Naive B cell (primary cell): ENCODE data around the gene TMEM18. TPM values are rescaled to one million over a fixed set of nuclear protein-coding genes. Genes with fewer than 3 reads are reported as not detected.
"Not testable (repeated sequence)": the region's sequence is repeated elsewhere in the genome, so short reads cannot be mapped to it uniquely, and the experiment has no call there.

Experiments
- ATAC-seq, 2 donors: fragments of 150-1000 bp; cut with Tn5 transposase; 2 replicates each; pipeline ENCODE4 v1.10.0; 2021; ENCODE audit warnings: low read depth in 2 of 2, mild to moderate bottlenecking in 2 of 2, moderate library complexity in 2 of 2
- DNase-seq: peaks from one replicate; pipeline ENCODE4 v3.0.0; 2022
- H3K27ac Mint-ChIP-seq, 6 donors: one replicate each; pipeline ENCODE4 v1.8.0; 2020 to 2022; ENCODE audit warnings: mild to moderate bottlenecking in 6 of 6, mixed read lengths in 6 of 6, moderate library complexity in 5 of 6, inconsistent platforms in 2 of 6
- H3K27me3 Mint-ChIP-seq, 3 donors: one replicate each; pipeline ENCODE4 v1.8.0; 2021 to 2022; ENCODE audit warnings: mixed read lengths in 3 of 3, mild to moderate bottlenecking in 1 of 3
- H3K36me3 Mint-ChIP-seq, 2 donors: one replicate each; pipeline ENCODE4 v1.8.0; 2020 to 2022; ENCODE audit warnings: mixed read lengths in 2 of 2, inconsistent platforms in 1 of 2, mild to moderate bottlenecking in 1 of 2
- H3K4me1 Mint-ChIP-seq, 3 donors: one replicate each; pipeline ENCODE4 v1.8.0; 2020 to 2022; ENCODE audit warnings: mixed read lengths in 3 of 3, inconsistent platforms in 1 of 3, mild to moderate bottlenecking in 1 of 3, moderate library complexity in 1 of 3
- H3K4me3 Mint-ChIP-seq, 8 donors: one replicate each; pipeline ENCODE4 v1.8.0; 2020 to 2022; ENCODE audit warnings: mild to moderate bottlenecking in 8 of 8, mixed read lengths in 8 of 8, moderate library complexity in 8 of 8, inconsistent platforms in 2 of 8
- H3K9me3 Mint-ChIP-seq, 7 donors: one replicate each; pipeline ENCODE4 v1.8.0; 2020 to 2022; ENCODE audit warnings: mixed read lengths in 7 of 7, mild to moderate bottlenecking in 5 of 7, inconsistent platforms in 2 of 7, moderate library complexity in 1 of 7
- polyA plus RNA-seq, 6 donors: library from polyadenylated mRNA; unstranded; fragments of 300-500 nt; fragmentation: Illumina TruSeq; gene quantifications; one replicate each; pipeline ENCODE4 v1.2.3, GENCODE V29; 2021; ENCODE audit warnings: low read depth in 6 of 6

The TMEM18 gene
- polyA plus RNA-seq, 6 donors from 2014 or later, result 22.2 to 40.5 (median 25.3) TPM

DNA sequence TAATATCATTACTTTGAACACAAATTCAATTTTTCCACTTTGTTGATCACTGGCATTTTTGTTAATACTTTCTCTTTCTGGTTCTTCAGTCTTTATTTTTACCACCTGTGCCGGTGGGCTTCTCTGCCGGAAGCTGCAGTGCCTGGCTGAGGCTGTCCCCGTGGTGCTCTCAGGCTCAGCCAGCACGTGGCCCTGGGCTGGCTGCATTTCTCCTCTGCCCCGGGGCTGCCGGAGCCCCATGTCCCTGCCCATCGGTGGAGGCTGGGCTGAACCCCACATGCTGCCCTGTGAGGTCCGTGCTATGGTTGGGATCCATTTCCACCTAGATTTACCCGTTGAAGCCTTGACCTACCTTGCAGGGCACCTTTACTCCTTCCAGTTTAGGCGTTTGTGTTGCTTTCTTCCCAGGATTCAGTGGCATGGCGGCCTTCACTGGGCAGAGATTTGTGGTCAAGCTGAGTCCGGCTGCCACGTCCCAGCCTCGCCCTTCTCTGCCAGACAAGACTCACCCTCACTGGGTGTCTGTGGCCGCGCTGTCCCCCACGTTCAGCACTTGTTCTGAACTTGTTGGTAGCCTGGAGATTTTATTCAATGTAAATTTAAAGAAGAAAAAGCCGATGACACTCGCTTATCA, 12.8 kb upstream of the TMEM18 start:
- Mint-ChIP-seq H3K27me3 (no peaks in the 10 kb centered on the region), H3K4me3 (peak overlapping the region in 4 of 8 donors; percentile 15 to 82 (median 27)), H3K9me3 (peaks cover 0 to 19% (median 17%) of the 10 kb centered on the region in 7 donors), H3K4me1 (peaks cover 10 to 15% (median 12%) of the 10 kb centered on the region in 3 donors), H3K36me3 (peaks cover 5 to 24% of the 10 kb centered on the region in 2 donors), H3K27ac (peak overlapping the region in 3 of 6 donors; percentile 26 to 47 (median 42))
- ATAC-seq (peak; percentile 96), DNase-seq (peak; percentile 41)

DNA sequence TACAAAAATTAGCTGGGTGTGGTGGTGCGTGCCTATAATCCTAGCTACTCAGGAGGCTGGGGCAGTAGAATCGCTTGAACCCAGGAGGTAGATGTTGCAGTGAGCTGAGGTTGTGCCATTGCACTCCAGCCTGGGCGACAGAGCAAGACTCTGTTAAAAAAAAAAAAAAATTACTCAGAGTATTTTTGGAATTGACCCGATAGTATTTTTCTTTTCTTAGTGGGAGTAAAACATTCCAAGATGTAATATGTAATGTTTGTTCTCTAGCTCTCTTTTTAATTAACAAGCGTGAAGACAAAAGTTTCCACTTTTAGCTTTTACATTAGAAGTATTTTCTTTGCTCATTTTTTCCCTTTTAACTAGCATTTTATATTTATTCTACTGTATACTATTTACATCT, 12.0 kb upstream of the TMEM18 start:
- no peaks in the 10 kb centered on the region for H3K27me3 Mint-ChIP-seq
- H3K4me3 Mint-ChIP-seq, result peak overlapping the region in 1 of 8 donors; percentile 66

DNA sequence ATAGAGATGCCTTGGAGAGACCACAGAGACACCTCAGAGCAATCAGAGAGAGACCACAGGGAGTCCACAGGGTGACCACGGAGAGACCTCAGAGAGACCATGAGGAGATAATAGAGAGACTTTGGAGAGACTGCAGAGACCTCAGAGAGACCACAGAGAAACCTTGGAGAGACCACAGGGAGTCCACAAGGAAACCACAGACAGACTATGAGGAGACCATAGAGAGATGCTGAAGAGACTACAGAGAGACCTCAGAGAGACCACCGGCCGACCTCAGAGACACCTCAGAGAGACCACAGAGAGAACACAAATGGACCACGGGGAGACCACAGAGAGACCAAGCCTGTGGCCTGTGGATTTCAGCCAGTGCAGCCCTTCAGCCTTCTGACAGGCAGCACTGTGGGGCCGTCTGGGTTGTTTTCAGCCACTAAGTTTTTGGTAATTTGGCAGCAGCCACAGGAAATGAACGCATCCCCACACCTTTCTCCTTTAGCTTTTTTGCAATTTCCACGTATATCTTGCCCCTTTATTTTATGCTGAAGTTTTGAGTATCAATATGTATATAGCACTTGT, 11.4 kb upstream of the TMEM18 start:
- no peak for ATAC-seq
- H3K36me3 Mint-ChIP-seq, result peaks cover 13 to 38% of the 10 kb centered on the region in 2 donors
- H3K9me3 Mint-ChIP-seq, result peaks cover 4 to 31% (median 23%) of the 10 kb centered on the region in 7 donors
- DNase-seq, result no peak
- H3K4me1 Mint-ChIP-seq, result peaks cover 10 to 16% (median 12%) of the 10 kb centered on the region in 3 donors
- H3K27me3 Mint-ChIP-seq, result no peaks in the 10 kb centered on the region
- peak overlapping the region in 1 of 6 donors; percentile 35 for H3K27ac Mint-ChIP-seq
- peak overlapping the region in 2 of 8 donors; percentile 5 to 11 for H3K4me3 Mint-ChIP-seq

More for the DNA sequence above, 12.0 kb upstream of the TMEM18 start:
- Mint-ChIP-seq H3K9me3 (peaks cover 0 to 27% (median 23%) of the 10 kb centered on the region in 7 donors), H3K27ac (peak overlapping the region in 1 of 6 donors; percentile 83), H3K36me3 (peaks cover 10 to 32% of the 10 kb centered on the region in 2 donors), H3K4me1 (peaks cover 10 to 16% (median 12%) of the 10 kb centered on the region in 3 donors)
- DNase-seq, result no peak
- ATAC-seq, result no peak

DNA sequence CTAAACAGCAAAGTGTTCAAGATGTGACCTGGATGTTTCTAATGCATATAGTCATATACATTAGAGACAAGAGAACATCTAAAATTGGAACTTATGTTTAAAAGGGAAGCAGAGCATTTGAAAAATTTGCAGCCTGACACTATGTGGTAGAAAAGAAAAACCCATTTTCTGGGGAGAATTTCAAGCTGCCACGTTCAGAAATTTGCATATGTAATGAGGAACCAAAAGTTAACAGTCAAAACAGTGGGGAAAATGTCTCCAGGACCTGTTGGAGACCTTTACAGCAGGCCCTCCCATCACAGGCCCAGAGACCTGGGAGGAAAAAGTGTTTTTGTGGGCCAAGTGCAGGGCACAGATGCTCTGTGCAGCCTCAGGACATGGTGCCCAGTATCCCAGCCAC, 8.2 kb upstream of the TMEM18 start:
- H3K4me1 Mint-ChIP-seq, result peaks cover 12 to 16% (median 13%) of the 10 kb centered on the region in 3 donors
- peaks cover 4 to 34% (median 23%) of the 10 kb centered on the region in 7 donors for H3K9me3 Mint-ChIP-seq
- no peak for DNase-seq
- H3K27me3 Mint-ChIP-seq, result no peaks in the 10 kb centered on the region
- peak overlapping the region in 1 of 6 donors; percentile 18 for H3K27ac Mint-ChIP-seq
- H3K4me3 Mint-ChIP-seq, result no peak overlapping the region
- H3K36me3 Mint-ChIP-seq, result peaks cover 13 to 53% of the 10 kb centered on the region in 2 donors
- ATAC-seq, result peak; percentile 39 to 51

DNA sequence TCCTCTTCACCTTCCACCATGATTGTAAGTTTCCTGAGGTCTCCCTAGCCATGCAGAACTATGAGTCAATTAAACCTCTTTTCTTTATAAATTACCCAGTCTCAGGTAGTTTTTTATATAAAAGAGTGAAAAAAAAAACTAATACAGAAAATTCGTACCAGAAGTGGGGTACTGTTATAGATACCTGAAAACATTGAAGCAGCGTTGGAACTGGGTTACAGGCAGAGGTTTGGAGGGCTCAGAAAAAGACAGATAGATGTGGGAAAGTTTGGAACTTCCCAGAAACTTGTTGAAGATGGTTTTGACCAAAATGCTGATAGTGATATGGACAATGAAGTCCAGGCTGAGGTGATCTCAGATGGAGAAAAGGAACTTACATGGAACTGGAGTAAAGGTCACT, 7.7 kb upstream of the TMEM18 start:
- H3K27me3 Mint-ChIP-seq, DNase-seq, H3K4me3 Mint-ChIP-seq, ATAC-seq: not testable (repeated sequence)
- Mint-ChIP-seq H3K36me3 (peaks cover 13 to 53% of the 10 kb centered on the region in 2 donors), H3K4me1 (peaks cover 8 to 11% (median 10%) of the 10 kb centered on the region in 3 donors), H3K9me3 (peaks cover 4 to 34% (median 23%) of the 10 kb centered on the region in 7 donors), H3K27ac (peak overlapping the region in 1 of 6 donors; percentile 33)

DNA sequence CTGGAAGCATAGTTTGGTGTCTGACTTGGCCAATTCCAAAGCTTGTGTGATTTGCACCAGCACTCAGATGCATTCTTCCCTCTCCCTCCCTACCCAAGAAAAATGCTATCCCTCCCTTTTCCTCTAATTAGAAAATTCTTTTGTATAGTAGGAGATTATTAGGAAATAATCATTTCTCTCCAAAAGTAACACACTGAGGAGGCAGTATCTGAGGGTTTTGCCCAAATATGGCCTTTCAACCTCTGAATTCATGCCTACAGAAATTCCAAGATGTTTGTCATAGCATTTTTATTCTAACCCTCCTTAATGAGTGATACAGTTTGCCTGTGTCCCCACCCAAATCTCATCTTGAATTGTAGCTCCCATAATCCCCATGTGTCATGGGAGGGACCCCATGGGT, 5.0 kb upstream of the TMEM18 start:
- Mint-ChIP-seq H3K4me3 (peak overlapping the region in 1 of 8 donors; percentile 73), H3K27me3 (no peaks in the 10 kb centered on the region), H3K27ac (no peak overlapping the region), H3K36me3 (peaks cover 13 to 45% of the 10 kb centered on the region in 2 donors), H3K9me3 (peaks cover 4 to 34% (median 23%) of the 10 kb centered on the region in 7 donors), H3K4me1 (peaks cover 17 to 23% (median 19%) of the 10 kb centered on the region in 3 donors)
- ATAC-seq (no peak), DNase-seq (no peak)

DNA sequence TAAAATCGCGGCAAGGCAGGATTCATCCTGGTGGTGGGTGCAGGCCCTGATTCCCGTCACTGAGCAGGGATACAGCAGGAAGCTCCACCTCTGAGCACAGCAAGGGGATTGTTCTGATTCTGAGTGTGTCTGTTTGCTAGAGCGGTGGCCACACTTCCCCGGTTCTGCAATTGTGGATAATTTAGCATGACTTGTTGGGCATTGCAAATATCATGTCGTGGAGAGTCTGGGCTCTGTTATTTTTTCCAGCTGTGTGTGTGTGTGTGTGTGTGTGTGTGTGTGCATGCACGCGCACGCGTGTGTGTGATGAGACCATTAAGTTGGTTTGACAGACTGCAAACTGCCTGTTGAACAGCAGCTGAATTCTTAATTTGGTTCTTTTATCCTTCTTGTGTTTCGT, 4.1 kb upstream of the TMEM18 start:
- peaks cover 13 to 38% of the 10 kb centered on the region in 2 donors for H3K36me3 Mint-ChIP-seq
- peaks cover 4 to 26% (median 15%) of the 10 kb centered on the region in 7 donors for H3K9me3 Mint-ChIP-seq
- H3K4me1 Mint-ChIP-seq, result peaks cover 20 to 33% (median 23%) of the 10 kb centered on the region in 3 donors
- H3K27ac Mint-ChIP-seq, result peak overlapping the region in 1 of 6 donors; percentile 97
- ATAC-seq, result no peak
- DNase-seq, result no peak
- H3K4me3 Mint-ChIP-seq, result peak overlapping the region in 2 of 8 donors; percentile 3 to 73
- no peaks in the 10 kb centered on the region for H3K27me3 Mint-ChIP-seq

DNA sequence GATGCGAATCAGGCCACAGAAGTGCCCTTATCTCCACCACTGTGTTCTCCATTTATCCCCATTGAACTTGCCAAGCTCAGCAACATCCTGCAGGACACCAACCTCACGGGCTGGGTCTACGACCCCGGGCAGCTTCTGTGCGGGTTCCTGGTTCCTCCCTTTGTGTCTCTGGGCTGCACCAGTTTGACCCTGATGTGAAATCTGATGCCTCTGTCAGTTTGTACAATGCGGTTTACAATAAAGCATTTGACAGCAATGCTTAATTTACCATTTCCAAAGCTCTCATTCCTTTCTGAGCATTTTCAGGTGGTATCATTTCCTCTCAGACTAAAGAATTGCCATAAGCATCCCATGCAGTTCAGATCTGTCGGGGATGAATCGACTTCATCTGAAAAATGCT, 3.3 kb upstream of the TMEM18 start:
- H3K9me3 Mint-ChIP-seq, result peaks cover 4 to 19% (median 11%) of the 10 kb centered on the region in 7 donors
- ATAC-seq, result no peak

DNA sequence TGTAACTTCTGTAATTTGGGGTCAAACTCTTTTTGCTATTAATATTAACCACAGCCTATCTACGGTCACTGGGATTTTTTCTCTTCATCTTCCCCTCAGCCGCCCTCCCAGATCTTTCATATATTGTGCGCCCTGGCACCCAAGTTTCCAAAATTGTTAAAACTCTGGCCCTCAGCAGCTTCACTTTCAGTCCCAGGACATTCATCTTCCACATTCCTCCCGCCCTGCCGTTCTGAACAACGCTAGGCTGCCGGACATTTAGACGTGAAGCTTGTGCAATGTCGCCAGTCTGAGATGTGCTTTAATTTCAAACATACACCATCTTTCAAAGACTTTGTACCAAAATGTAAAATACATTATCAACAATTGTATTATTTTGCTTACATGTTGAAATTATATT, 1.8 kb upstream of the TMEM18 start:
- peaks cover 0 to 5% (median 2%) of the 10 kb centered on the region in 7 donors for H3K9me3 Mint-ChIP-seq
- H3K4me1 Mint-ChIP-seq, result peaks cover 38 to 49% (median 40%) of the 10 kb centered on the region in 3 donors
- no peaks in the 10 kb centered on the region for H3K27me3 Mint-ChIP-seq
- H3K27ac Mint-ChIP-seq, result peak overlapping the region in 4 of 6 donors; percentile 61 to 99 (median 94)
- peak overlapping the region; percentile 78 to 100 (median 94) for H3K4me3 Mint-ChIP-seq
- ATAC-seq, result no peak
- H3K36me3 Mint-ChIP-seq, result peaks cover 2 to 19% of the 10 kb centered on the region in 2 donors
- no peak for DNase-seq

More for the DNA sequence above, 3.3 kb upstream of the TMEM18 start:
- Mint-ChIP-seq H3K27ac (no peak overlapping the region), H3K4me3 (peak overlapping the region in 2 of 8 donors; percentile 19 to 73), H3K36me3 (peaks cover 13 to 34% of the 10 kb centered on the region in 2 donors), H3K27me3 (no peaks in the 10 kb centered on the region), H3K4me1 (peaks cover 26 to 38% (median 27%) of the 10 kb centered on the region in 3 donors)
- DNase-seq, result no peak

DNA sequence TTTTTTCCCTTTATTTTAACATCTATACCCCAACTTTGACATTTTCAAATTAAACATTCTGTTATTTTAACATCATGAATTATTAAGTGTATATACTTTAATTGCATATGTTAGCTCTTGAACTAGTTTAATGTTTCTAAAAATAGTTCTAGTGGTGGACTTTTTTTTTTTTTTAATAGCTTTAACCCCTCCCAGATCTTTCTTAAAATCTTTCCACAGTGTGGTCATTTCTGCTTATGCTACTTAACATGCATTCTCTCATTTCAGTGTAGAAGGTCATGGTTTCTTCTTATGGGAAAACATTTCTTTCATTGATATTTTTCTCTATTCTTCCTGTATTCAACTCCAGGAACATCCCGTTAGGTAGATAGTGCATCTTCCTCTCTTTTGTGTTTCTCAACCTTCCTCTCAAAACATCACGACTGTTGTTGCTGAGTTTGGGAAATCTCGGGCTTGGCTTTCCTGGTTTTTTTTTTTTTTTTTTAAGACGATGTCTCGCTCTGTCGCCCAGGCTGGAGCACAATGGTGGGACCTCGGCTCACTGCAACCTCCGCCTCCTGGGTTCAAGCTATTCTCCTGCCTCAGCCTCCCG, 849 bp upstream of the TMEM18 start:
- DNase-seq (no peak), ATAC-seq (no peak)
- Mint-ChIP-seq H3K36me3 (peaks cover 0 to 14% of the 10 kb centered on the region in 2 donors), H3K27me3 (no peaks in the 10 kb centered on the region), H3K27ac (peak overlapping the region; percentile 97 to 99 (median 99)), H3K4me1 (peaks cover 46 to 57% (median 46%) of the 10 kb centered on the region in 3 donors), H3K4me3 (peak overlapping the region; percentile 93 to 100 (median 96)), H3K9me3 (peaks cover 0 to 3% (median 0%) of the 10 kb centered on the region in 7 donors)

DNA sequence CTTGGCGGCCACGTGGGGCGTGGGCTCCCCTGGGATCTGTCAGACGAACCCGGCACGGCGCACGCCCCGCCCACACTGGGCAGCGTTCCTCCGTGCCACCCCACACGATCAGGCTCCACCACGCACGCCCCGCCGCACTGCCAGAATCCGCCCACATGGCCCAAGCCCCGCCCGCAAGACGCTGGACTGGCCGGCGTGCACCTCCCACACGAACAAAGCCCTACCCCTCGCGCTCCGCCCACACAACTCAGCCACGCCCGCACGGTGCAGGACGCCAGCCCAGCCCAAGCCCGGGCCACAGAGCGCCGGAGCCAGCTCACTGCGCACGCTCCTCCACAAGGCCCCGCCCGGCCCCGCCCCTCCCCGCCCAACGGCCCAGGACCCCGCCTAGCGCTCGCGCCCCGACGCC, 555 bp downstream of the TMEM18 start:
- Mint-ChIP-seq H3K9me3 (peaks cover 0 to 2% (median 0%) of the 10 kb centered on the region in 7 donors), H3K4me1 (peaks cover 50 to 62% (median 51%) of the 10 kb centered on the region in 3 donors), H3K4me3 (peak overlapping the region; percentile 90 to 97 (median 94)), H3K27me3 (no peaks in the 10 kb centered on the region), H3K27ac (peak overlapping the region; percentile 93 to 98 (median 95)), H3K36me3 (peaks cover 0 to 9% of the 10 kb centered on the region in 2 donors)
- DNase-seq (no peak), ATAC-seq (peak; percentile 69 to 70)

DNA sequence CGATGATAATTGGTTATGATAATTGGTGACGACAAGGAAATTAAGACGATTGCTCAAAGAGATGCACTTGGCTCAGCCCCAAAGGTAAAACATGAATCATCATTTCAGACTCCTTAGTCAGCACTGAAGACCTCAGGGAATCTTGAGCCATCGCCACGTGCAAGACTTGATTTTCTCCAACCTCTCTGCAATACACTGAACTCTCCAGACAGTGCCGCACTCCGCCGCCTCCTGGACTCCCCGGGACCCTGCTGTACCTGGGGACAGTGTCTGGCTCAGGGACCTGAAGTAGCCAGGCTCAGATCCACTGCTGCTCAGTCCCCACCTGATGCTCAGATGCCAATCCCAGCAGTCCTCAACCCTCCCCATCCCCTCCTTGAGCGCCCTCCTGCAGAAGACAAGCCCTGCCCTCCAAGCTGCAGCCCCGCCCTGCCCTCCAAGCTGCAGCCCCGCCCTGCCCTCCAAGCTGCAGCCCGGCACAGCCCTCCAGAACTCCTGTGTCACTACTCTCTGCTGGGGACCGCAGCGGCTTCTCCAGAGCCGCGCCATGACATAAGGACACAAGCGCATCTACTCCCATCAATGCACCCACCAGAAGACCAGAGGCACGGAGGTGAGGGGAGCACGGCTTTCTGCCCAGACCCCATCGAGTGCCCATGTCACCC, 1.1 kb downstream of the TMEM18 start:
- DNase-seq, result no peak
- Mint-ChIP-seq H3K27ac (peak overlapping the region; percentile 93 to 98 (median 95)), H3K36me3 (peaks cover 0 to 3% of the 10 kb centered on the region in 2 donors), H3K27me3 (no peaks in the 10 kb centered on the region), H3K9me3 (peaks cover 0 to 2% (median 0%) of the 10 kb centered on the region in 7 donors), H3K4me1 (peaks cover 50 to 62% (median 50%) of the 10 kb centered on the region in 3 donors), H3K4me3 (peak overlapping the region; percentile 90 to 97 (median 94))
- ATAC-seq, result peak; percentile 24 to 27
